Suprapubic skin (tissue), 4 donors: Measurements from ENCODE around the gene GUCY1B1. TPM values are rescaled to one million over a fixed set of nuclear protein-coding genes. Genes with fewer than 3 reads are reported as not detected.

ENCODE experiments used
- DNase-seq, 2 donors: peaks; one replicate each; pipeline ENCODE4 v3.0.0-alpha.2; 2019; ENCODE audit warnings: low spot score in 2 of 2
- H3K27ac ChIP-seq: fragments of 200-600 bp; sonication (generic); one replicate; pipeline ENCODE4 v1.5.1; 2019
- H3K27me3 ChIP-seq: fragments of 200-600 bp; sonication (generic); one replicate; pipeline ENCODE4 v1.5.1; 2019
- H3K36me3 ChIP-seq: fragments of 200-600 bp; sonication (generic); one replicate; pipeline ENCODE4 v1.5.1; 2019
- H3K4me1 ChIP-seq: fragments of 200-600 bp; sonication (generic); one replicate; pipeline ENCODE4 v1.5.1; 2019
- H3K4me3 ChIP-seq: fragments of 200-600 bp; sonication (generic); one replicate; pipeline ENCODE4 v1.5.1; 2019; ENCODE audit warnings: mild to moderate bottlenecking
- H3K9me3 ChIP-seq: fragments of 200-600 bp; sonication (generic); one replicate; pipeline ENCODE4 v1.5.1; 2019
- CTCF ChIP-seq, 2 donors: fragments of 200-600 bp in 1 of 2; fragments of 450-650 bp in 1 of 2; sonication (generic) in 1 of 2; IDR thresholded peaks; one replicate each; pipeline ENCODE4 v1.5.1; 2016 to 2019; ENCODE audit warnings: antibody characterized with exemption in 2 of 2, mild to moderate bottlenecking in 1 of 2, moderate library complexity in 1 of 2
- EP300 ChIP-seq: sonication (generic); formaldehyde crosslinking; IDR thresholded peaks from one replicate; pipeline ENCODE4 v1.6.1; 2017; ENCODE audit warnings: antibody characterized with exemption
- POLR2A ChIP-seq, 2 donors: fragments of 450-650 bp; IDR thresholded peaks; one replicate each; pipeline ENCODE4 v1.6.1; 2017; ENCODE audit warnings: antibody characterized with exemption in 2 of 2, mild to moderate bottlenecking in 2 of 2, moderate library complexity in 2 of 2
- POLR2AphosphoS5 ChIP-seq, 3 donors: sonication (generic); formaldehyde crosslinking; IDR thresholded peaks; one replicate each; pipeline ENCODE4 v1.6.1; 2017; ENCODE audit warnings: antibody characterized with exemption in 3 of 3
- WGBS: methylation state at CpG from one replicate; pipeline ENCODE4 v1.1.5; 2018; 5-methylcytosine and 5-hydroxymethylcytosine counted together
- total RNA-seq, 4 donors: library from RNA; depleted of rRNA; stranded (reverse); fragments of >200 nt; gene quantifications; one replicate each; pipeline ENCODE4 v1.1.0, GENCODE V29; 2016

Gene GUCY1B1
- total RNA-seq, 4 donors from 2014 or later = 2.0 to 8.1 (median 4.3) TPM

GRCh38 chr4:155735496-155735895 is 23.3 kb upstream of the GUCY1B1 start:
- Histone ChIP-seq H3K4me3 (no peak overlapping the region), H3K27ac (no peak overlapping the region), H3K36me3 (no peaks in the 10 kb centered on the region), H3K27me3 (no peaks in the 10 kb centered on the region), H3K9me3 (no peaks in the 10 kb centered on the region), H3K4me1 (no peaks in the 10 kb centered on the region)
- no peak for TF ChIP-seq POLR2A (IDR thresholded peaks at IDR 0.05)
- TF ChIP-seq EP300 = no peak
- TF ChIP-seq POLR2AphosphoS5 (IDR thresholded peaks at IDR 0.05) = no peak
- no peak for TF ChIP-seq CTCF (IDR thresholded peaks at IDR 0.05)
- DNase-seq = no peak

DNA sequence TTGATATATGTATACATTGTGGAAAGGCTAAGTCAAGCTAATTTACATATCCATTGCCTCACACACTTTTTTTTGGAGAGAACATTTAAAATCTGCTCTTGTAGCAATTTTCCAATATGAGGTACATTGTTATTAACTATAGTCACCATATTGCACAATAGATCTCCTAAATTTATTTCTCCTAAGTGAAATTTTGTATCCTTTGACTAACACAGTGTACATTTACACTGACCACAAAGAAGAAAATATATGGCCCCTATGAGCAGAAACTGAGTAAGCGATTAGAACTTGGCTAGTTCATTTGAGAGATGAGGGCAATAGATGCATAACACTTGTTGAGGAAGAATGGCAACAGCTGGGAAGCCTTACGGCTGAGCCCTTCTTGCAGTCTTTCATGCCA is 20.3 kb upstream of the GUCY1B1 start:
- 87% methylated on average over 2 of the region's 2 CpGs for WGBS
- Histone ChIP-seq H3K27ac (no peak overlapping the region), H3K4me3 (no peak overlapping the region), H3K27me3 (no peaks in the 10 kb centered on the region), H3K36me3 (no peaks in the 10 kb centered on the region), H3K9me3 (no peaks in the 10 kb centered on the region), H3K4me1 (no peaks in the 10 kb centered on the region)
- no peak for DNase-seq
- TF ChIP-seq POLR2A (IDR thresholded peaks at IDR 0.05) = no peak
- no peak for TF ChIP-seq POLR2AphosphoS5 (IDR thresholded peaks at IDR 0.05)
- no peak for TF ChIP-seq CTCF (IDR thresholded peaks at IDR 0.05)
- TF ChIP-seq EP300 = no peak

GRCh38 chr4:155741546-155741945 is 17.3 kb upstream of the GUCY1B1 start:
- TF ChIP-seq CTCF (IDR thresholded peaks at IDR 0.05) (no peak), POLR2AphosphoS5 (IDR thresholded peaks at IDR 0.05) (no peak), EP300 (no peak)
- Histone ChIP-seq H3K4me1 (no peaks in the 10 kb centered on the region), H3K27me3 (no peaks in the 10 kb centered on the region), H3K9me3 (no peaks in the 10 kb centered on the region), H3K27ac (no peak overlapping the region), H3K4me3 (no peak overlapping the region), H3K36me3 (no peaks in the 10 kb centered on the region)
- no peak for DNase-seq
- WGBS = 96% methylated on average over 1 of the region's 1 CpG

- Histone ChIP-seq H3K4me1 (no peaks in the 10 kb centered on the region), H3K36me3 (no peaks in the 10 kb centered on the region), H3K27ac (no peak overlapping the region), H3K27me3 (no peaks in the 10 kb centered on the region), H3K4me3 (no peak overlapping the region), H3K9me3 (no peaks in the 10 kb centered on the region)
- WGBS = 73% methylated on average over 3 of the region's 3 CpGs
- DNase-seq = no peak
- TF ChIP-seq EP300 (no peak), POLR2AphosphoS5 (IDR thresholded peaks at IDR 0.05) (no peak), CTCF (IDR thresholded peaks at IDR 0.05) (no peak), POLR2A (IDR thresholded peaks at IDR 0.05) (no peak)
Observed at GRCh38 chr4:155742310-155743015, 16.4 kb upstream of the GUCY1B1 start.

- no peak overlapping the region for H3K27ac ChIP-seq
- 78% methylated on average over 5 of the region's 5 CpGs for WGBS
- TF ChIP-seq POLR2AphosphoS5 (IDR thresholded peaks at IDR 0.05) (no peak), CTCF (IDR thresholded peaks at IDR 0.05) (no peak), POLR2A (IDR thresholded peaks at IDR 0.05) (no peak), EP300 (no peak)
Observed at GRCh38 chr4:155745984-155746383, 12.8 kb upstream of the GUCY1B1 start.

More at GRCh38 chr4:155745984-155746383, 12.8 kb upstream of the GUCY1B1 start:
- Histone ChIP-seq H3K36me3 (no peaks in the 10 kb centered on the region), H3K4me1 (no peaks in the 10 kb centered on the region), H3K4me3 (no peak overlapping the region), H3K27me3 (no peaks in the 10 kb centered on the region), H3K9me3 (no peaks in the 10 kb centered on the region)
- DNase-seq = no peak
